BJ (cell line): ENCODE results near the gene XPO6. TPM values are rescaled to one million over a fixed set of nuclear protein-coding genes. Genes with fewer than 3 reads are reported as not detected.

Experiments used
- CTCF ChIA-PET: fragments of 350-600 bp; formaldehyde crosslinking; extraction: SDS; loops from one replicate; lab custom pipeline; 2021; ENCODE audit warnings: antibody characterized with exemption, inconsistent platforms; lab: Yijun Ruan, JAX
- POLR2A ChIA-PET: fragments of 300-600 bp; sonication (Branson Sonifier 250); formaldehyde crosslinking; extraction: SDS; loops from one replicate; lab custom pipeline; 2021; ENCODE audit warnings: antibody characterized with exemption; lab: Charles Lee
- DNase-seq: peaks from one replicate; pipeline ENCODE4 v3.0.0-alpha.2; 2011; ENCODE audit warnings: low read depth
- H3K27me3 ChIP-seq: 2 replicates; pipeline ENCODE4 v1.6.0; 2011; ENCODE audit warnings: low read length; ENCODE audit not compliant: control insufficient read depth, insufficient read depth
- H3K36me3 ChIP-seq: 2 replicates; pipeline ENCODE4 v1.5.1; 2011; ENCODE audit warnings: low read length; ENCODE audit not compliant: control insufficient read depth, insufficient read depth
- H3K4me3 ChIP-seq: 2 replicates; pipeline ENCODE4 v1.5.1; 2011; ENCODE audit warnings: low read depth, mild to moderate bottlenecking, control low read depth, low read length
- CTCF ChIP-seq: IDR thresholded peaks from 2 replicates; pipeline ENCODE4 v1.5.1; 2011; ENCODE audit warnings: low read depth, mild to moderate bottlenecking, control low read depth, inconsistent platforms, low read length, moderate library complexity; ENCODE audit not compliant: insufficient read depth
- polyA plus RNA-seq: library from polyadenylated mRNA; depleted of rRNA; stranded (reverse); fragments of >200 nt; gene quantifications from 2 replicates; pipeline ENCODE4 v1.2.3, GENCODE V29; 2011

Gene XPO6
- polyA plus RNA-seq, 1 experiment, result 239 TPM

- H3K36me3 ChIP-seq, result no peaks in the 10 kb centered on the region; the same call in 1 of the 2 replicates
- no peak for DNase-seq
- no peak for TF ChIP-seq CTCF
- H3K27me3 ChIP-seq, result no peaks in the 10 kb centered on the region
- H3K4me3 ChIP-seq, result no peak overlapping the region
- POLR2A ChIA-PET, result no interaction called here
- CTCF ChIA-PET, result interaction anchor here (3.2 kb wide), 1 partner anchor 9 kb away, joined by 12 read pairs; no protein-coding TSS in a partner anchor
Measured at GRCh38 chr16:28089205-28089991, 122.4 kb downstream of the XPO6 start.

GRCh38 chr16:28087675-28088300 lies 124.0 kb downstream of the XPO6 start:
- CTCF ChIA-PET, result interaction anchor here (1.0 kb wide), 2 partner anchors 15 to 64 kb away, joined by 3 read pairs; no protein-coding TSS in a partner anchor
- no peak for DNase-seq
- Histone ChIP-seq H3K27me3 (no peaks in the 10 kb centered on the region), H3K4me3 (no peak overlapping the region), H3K36me3 (no peaks in the 10 kb centered on the region; the same call in 1 of the 2 replicates)
- POLR2A ChIA-PET, result no interaction called here
- no peak for TF ChIP-seq CTCF

- CTCF ChIA-PET, result interaction anchor here (1.0 kb wide), 2 partner anchors 15 to 64 kb away, joined by 3 read pairs; no protein-coding TSS in a partner anchor
- Histone ChIP-seq H3K4me3 (no peak overlapping the region), H3K27me3 (no peaks in the 10 kb centered on the region), H3K36me3 (no peaks in the 10 kb centered on the region; the same call in 1 of the 2 replicates)
- TF ChIP-seq CTCF, result no peak
- POLR2A ChIA-PET, result no interaction called here
- no peak for DNase-seq
Measured at GRCh38 chr16:28087140-28087660, 124.6 kb downstream of the XPO6 start.

GRCh38 chr16:28086186-28087139 lies 125.3 kb downstream of the XPO6 start:
- DNase-seq, result no peak
- ChIA-PET CTCF (interaction anchor here (0.8 to 1.0 kb wide), 2 partner anchors 14 to 16 kb away, joined by 3 to 7 read pairs; no protein-coding TSS in a partner anchor), POLR2A (no interaction called here)
- TF ChIP-seq CTCF, result no peak
- Histone ChIP-seq H3K36me3 (no peaks in the 10 kb centered on the region; the same call in 1 of the 2 replicates), H3K4me3 (no peak overlapping the region), H3K27me3 (no peaks in the 10 kb centered on the region)
